IMR-90 (cell line): Measurements from ENCODE around the gene SPPL3.

Experiments used
- MXI1 ChIP-seq: IDR thresholded peaks from 2 replicates; pipeline ENCODE4 v1.6.1; 2012; ENCODE audit warnings: low read depth, mild to moderate bottlenecking, low read length, moderate library complexity, borderline replicate concordance
- POLR2A ChIP-seq: IDR thresholded peaks from 2 replicates; pipeline ENCODE4 v1.6.1; 2012; ENCODE audit warnings: mild to moderate bottlenecking, low read depth, low read length
- SMC3 ChIP-seq: fragments of 150-350 bp; IDR thresholded peaks from 2 replicates; pipeline ENCODE4 v1.6.1; 2016; ENCODE audit warnings: low read depth, mild to moderate bottlenecking, antibody characterized with exemption, low read length, moderate library complexity
- TF ChIP-seq, protein P1 (sequence below): conservative IDR thresholded peaks from 2 replicates; pipeline ENCODE4 v1.5.1; 2012; ENCODE audit warnings: mild to moderate bottlenecking, low read depth, low read length, improper control_type of control experiment

DNA sequence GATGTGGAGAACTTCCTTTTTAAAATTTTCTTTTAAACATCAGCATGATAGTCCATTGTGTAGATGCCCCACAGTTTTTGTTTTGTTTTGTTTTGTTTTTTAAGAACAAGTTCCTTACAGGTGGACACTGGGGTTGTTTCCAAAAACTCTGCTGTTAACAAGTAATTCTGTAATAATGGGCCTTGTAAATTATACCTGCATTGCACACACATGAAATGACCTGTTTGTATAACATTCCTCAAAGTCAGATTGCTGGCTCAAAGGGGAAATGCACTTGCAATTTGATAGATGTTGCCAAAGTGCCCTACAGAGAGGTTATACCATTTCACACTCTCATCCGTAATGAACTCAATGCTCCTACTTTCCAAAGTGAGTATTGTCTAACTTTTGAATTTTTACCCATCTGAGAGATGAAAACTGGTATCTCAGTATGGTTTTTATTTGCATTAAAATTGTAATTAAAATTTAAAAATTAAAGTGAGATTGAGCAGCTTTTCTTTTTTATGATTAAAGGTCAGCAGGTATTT lies 89.2 kb downstream of the SPPL3 start:
- TF ChIP-seq POLR2A (no peak), SMC3 (no peak), MXI1 (no peak)
- TF ChIP-seq, protein P1, sequence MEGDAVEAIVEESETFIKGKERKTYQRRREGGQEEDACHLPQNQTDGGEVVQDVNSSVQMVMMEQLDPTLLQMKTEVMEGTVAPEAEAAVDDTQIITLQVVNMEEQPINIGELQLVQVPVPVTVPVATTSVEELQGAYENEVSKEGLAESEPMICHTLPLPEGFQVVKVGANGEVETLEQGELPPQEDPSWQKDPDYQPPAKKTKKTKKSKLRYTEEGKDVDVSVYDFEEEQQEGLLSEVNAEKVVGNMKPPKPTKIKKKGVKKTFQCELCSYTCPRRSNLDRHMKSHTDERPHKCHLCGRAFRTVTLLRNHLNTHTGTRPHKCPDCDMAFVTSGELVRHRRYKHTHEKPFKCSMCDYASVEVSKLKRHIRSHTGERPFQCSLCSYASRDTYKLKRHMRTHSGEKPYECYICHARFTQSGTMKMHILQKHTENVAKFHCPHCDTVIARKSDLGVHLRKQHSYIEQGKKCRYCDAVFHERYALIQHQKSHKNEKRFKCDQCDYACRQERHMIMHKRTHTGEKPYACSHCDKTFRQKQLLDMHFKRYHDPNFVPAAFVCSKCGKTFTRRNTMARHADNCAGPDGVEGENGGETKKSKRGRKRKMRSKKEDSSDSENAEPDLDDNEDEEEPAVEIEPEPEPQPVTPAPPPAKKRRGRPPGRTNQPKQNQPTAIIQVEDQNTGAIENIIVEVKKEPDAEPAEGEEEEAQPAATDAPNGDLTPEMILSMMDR: no peak
